Astrocyte of the spinal cord (primary cell): ENCODE measurements around the gene ZNF91.

Experiments used
- DNase-seq: peaks from one replicate; pipeline ENCODE4 v3.0.0; 2011; ENCODE audit warnings: low read depth, low spot score
- H3K4me3 ChIP-seq: 2 replicates; pipeline ENCODE4 v1.5.1; 2011; ENCODE audit warnings: low read depth, mild to moderate bottlenecking, low read length, moderate library complexity
- in situ Hi-C: cut with HindIII; loops from 2 replicates; pipeline ENCODE4 v1.10.0; 2017; ENCODE audit warnings: low sequenced_read_pairs
- TF ChIP-seq, protein P1 (sequence below): IDR thresholded peaks from 2 replicates; pipeline ENCODE4 v1.5.1; 2012; ENCODE audit warnings: low read depth, mild to moderate bottlenecking, low read length, inconsistent platforms

Gene ZNF91

DNA sequence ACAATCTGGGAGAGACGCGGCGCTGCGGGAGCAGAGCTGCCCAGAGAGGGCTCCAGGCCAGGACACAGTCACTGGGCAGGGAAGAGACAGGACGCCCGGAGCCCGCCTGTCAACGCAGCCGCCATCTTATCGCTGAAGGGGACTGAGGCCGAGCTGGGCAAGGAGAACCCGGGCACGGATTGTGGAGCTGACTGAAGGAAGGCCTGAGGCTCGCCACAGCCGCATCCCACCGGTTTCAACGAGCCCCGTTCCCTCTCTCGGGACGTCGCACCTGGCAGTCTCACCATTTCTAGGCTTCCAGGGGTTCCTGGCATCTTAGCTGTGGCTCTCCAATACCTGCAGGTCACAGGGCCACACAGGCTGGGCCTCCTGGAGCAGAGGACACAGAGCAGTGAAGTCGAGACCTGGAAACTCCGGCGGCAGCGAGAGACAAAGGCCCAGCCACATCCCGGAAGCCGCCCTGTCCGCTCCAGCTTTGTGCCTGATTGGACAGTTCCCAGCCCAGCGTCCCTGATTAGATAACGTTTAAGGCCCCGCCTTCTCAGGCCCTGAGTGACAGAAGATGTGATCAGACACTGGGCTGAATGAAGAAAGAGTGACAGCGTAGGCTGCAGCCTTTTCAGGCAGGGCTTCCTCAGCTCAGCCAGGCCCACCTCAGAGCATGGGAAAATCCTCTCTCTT, at the start of gene ZNF91:
ZNF91 (minus strand) TSS at position 431 of the 681 bp plus-strand sequence; CDS start at position 314, 117 bp downstream.
- TF ChIP-seq, protein P1, sequence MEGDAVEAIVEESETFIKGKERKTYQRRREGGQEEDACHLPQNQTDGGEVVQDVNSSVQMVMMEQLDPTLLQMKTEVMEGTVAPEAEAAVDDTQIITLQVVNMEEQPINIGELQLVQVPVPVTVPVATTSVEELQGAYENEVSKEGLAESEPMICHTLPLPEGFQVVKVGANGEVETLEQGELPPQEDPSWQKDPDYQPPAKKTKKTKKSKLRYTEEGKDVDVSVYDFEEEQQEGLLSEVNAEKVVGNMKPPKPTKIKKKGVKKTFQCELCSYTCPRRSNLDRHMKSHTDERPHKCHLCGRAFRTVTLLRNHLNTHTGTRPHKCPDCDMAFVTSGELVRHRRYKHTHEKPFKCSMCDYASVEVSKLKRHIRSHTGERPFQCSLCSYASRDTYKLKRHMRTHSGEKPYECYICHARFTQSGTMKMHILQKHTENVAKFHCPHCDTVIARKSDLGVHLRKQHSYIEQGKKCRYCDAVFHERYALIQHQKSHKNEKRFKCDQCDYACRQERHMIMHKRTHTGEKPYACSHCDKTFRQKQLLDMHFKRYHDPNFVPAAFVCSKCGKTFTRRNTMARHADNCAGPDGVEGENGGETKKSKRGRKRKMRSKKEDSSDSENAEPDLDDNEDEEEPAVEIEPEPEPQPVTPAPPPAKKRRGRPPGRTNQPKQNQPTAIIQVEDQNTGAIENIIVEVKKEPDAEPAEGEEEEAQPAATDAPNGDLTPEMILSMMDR: no peak
- peak; percentile 97 for DNase-seq
- in situ Hi-C loops: no loop called here
- H3K4me3 ChIP-seq: peak within 1 kb of the TSS; percentile 97

DNA sequence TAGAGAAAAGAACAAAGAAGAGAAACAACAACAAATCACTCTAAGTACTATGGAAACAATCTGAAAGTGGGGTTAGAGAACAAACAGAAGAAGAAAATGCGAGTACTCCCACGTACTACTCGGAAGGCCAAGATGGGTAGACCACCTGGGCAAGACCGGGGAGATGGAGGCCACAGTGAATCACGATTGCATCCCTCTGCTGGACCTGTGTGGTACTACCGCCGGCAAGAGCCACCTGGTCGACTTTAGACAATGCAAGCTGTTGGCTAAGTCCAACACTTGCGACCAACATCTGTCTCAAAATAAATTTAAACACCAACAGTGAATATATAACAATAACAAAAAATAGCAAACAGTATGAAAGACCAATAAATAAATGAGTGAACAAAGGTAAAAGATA, 45.5 kb upstream of the ZNF91 start:
- DNase-seq: no peak
- TF ChIP-seq, protein P1: peak; percentile 44
- in situ Hi-C loops: no loop called here
- H3K4me3 ChIP-seq: no peak overlapping the region

DNA sequence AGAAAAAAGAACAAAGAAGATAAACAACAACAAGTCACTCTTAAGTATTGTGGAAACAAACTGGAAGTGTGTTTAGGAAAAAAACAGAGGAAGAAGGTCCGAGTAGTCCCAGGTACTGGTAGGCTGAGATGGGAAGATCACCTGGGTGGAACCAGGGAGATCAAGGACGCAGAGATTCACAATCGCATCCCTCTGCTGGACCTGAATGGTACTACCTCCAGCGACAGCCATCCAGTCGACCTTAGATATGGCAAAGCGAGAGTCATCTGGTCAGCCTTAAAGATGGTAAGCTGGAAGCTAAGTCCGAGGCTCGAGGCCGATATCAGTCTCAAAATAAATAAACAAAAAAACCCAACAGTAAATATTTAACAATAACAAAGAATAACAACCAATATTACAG, 44.9 kb upstream of the ZNF91 start:
- TF ChIP-seq, protein P1: peak; percentile 14
- in situ Hi-C loops: no loop called here

DNA sequence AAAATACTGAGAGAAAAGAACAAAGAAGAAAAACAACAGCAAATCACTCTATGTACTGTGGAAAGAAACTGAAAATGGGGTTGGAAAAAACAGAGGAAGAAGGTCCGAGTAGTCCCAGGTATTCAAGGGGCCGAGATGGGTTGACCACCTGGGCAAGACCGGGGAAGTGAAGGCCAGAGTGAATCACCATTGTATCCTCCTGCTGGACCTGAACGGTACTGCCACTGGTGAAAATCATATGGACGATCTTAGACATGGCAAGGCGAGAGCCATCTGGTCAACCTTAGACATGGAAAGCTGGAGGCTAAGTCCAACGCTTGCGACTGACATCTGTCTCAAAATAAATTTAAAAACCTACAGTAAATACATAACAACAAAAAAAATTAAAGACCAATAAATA, 44.4 kb upstream of the ZNF91 start:
- TF ChIP-seq, protein P1: peak; percentile 34
- H3K4me3 ChIP-seq: no peak overlapping the region
- in situ Hi-C loops: no loop called here
- no peak for DNase-seq

More for the DNA sequence above, 44.9 kb upstream of the ZNF91 start:
- no peak for DNase-seq
- H3K4me3 ChIP-seq: no peak overlapping the region

DNA sequence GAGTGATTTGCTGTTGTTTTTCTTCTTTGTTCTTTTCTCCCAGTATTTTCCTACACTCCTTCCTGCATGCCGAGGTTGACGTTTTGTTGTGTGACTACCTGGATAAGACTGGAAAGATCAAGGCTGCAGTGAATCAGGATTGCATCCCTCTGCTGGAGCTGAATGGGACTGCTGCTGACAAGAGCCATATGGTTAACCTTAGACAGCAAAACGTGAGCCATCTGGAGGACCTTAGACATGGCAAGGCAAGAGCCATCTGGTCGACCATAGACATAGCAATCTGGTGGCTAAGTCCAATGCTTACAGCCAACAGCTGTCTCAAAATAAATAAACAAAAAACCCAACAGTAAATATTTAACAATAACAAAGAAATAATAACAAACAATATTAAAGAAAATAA, 42.6 kb upstream of the ZNF91 start:
- in situ Hi-C loops: no loop called here
- TF ChIP-seq, protein P1: no peak
- DNase-seq: no peak
- H3K4me3 ChIP-seq: no peak overlapping the region

DNA sequence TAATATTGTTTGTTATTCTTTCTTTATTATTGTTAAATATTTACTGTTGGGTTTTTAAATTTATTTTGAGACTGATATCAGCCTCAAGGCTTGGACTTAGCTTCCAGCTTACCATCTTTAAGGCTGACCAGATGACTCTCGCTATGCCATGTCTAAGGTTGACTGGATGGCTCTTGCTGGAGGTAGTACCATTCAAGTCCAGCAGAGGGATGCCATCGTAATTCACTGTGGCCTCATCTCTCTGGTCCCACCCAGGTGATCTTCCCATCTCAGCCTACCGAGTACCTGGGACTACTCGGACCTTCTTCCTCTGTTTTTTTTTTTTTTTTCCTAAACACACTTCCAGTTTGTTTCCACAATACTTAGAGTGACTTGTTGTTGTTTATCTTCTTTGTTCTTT, 41.7 kb upstream of the ZNF91 start:
- DNase-seq: no peak
- in situ Hi-C loops: no loop called here
- H3K4me3 ChIP-seq: no peak overlapping the region
- TF ChIP-seq, protein P1: peak; percentile 17
